HG02763 (cell line): Measurements from ENCODE around the gene CHIC2.
"Not testable (repeated sequence)": the region's sequence is repeated elsewhere in the genome, so short reads cannot be mapped to it uniquely, and the experiment has no call there.

Source experiments
- ATAC-seq: cut with Tn5 transposase; IDR thresholded peaks from one replicate; pipeline ENCODE4 v1.9.1; 2021; ENCODE audit warnings: mild to moderate bottlenecking, moderate library complexity; ENCODE audit not compliant: unreplicated experiment

The CHIC2 gene

DNA sequence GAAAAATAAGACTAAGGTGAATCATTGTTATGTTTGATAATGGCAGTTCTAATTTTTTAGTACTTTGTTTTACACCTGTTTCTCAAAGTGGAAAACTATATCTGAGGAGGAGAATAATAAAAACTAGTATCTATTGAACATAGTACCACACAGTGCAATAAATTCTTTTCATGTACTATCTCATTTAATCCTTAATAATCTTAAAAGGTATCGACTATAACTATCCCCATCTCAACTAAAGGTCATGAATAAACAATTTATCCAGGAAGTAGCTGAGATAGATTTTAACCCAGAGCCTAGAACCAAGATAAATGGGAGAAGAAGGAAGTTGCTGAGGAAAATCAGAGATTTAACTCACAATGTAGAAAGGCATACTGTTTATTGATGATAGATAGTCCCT lies 2.5 kb downstream of the CHIC2 start:
- ATAC-seq, result no peak

DNA sequence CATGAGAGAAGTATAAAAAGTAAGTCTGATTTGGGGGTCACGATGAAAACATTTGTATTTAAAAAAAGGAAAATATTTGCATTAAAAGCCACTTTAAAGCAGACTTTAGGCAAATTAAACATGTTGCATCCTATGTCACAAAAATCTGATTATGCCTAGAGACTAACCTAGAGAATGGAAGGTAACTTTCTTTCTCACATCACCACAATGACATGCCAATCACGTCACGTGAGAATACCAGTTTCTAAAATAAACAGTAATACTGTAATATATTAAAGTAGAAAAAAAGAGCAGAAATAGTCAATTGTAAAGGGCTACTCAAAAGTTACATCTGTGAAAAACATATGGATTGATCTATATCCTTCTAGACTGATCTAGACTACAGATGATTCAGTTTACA lies 3.3 kb downstream of the CHIC2 start:
- ATAC-seq, result no peak

DNA sequence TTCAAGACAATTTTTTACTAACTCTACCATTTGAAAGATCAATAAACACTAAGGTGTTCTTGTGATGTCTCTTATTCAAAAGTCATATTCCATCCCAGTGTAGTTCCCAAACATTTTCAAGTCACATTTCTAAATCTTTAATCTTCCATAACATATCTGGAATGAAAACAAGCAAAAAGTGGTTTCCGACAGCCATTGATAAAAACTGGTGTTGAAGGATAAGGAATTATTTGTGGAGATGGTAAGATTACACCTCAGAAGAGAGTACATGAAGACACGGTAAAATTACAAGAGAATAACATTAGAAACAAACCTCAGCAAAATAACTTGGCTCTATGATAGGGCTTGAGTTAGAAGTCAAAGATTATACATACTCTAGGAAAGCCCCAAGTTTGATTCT lies 4.3 kb downstream of the CHIC2 start:
- no peak for ATAC-seq

DNA sequence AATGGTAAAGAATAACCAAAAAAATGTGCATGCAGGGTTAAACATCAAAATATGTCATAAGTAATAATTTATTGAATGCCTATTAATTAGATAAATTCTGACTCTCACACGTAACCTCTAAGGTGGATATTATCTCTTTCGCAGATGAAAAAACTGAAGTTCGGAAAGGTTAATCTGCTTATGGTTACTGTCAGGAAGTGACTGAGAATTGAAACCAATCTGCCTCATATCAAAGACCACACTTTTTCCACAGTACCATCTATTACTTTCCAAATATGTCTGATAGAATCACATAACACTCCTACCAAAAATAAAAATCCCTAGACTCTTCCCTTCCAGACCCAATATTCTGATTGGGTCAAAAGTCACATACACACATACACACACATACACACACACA lies 6.2 kb downstream of the CHIC2 start:
- no peak for ATAC-seq

DNA sequence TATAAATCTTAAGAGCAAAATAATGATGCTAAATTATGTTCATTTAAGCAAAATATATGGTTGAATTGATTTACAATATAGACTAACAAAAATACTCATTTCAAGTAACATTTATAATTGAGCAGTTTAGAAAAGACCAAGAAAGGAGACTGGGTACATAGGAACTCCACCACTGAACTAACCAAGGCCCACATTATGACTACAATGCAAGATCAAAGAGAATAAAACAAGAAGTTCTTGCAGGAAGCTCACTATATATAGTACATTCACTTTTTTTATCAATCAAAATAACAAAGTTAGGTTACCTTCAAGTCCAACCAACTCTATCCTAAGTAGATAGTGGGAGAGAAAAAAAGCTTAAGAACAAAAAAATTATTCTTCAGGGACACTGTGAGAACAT lies 8.0 kb downstream of the CHIC2 start:
- no peak for ATAC-seq

DNA sequence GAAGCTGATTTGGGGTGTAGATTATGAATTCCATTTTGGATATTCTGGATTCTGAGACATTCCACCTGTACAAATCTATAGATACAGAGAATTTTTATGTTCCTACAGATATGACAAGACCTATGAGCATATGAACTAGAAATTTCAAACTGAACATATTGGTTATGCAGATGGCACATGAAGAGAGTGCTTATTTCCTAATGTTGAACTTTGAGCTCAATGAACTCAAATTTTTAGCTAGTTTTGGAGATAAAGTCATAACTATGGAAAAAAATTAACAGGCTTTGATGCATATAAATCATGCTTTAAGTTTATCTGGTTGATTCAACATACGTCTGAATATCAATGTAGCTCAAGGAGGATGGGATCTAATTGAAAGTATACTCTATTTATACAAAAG lies 8.9 kb downstream of the CHIC2 start:
- no peak for ATAC-seq

DNA sequence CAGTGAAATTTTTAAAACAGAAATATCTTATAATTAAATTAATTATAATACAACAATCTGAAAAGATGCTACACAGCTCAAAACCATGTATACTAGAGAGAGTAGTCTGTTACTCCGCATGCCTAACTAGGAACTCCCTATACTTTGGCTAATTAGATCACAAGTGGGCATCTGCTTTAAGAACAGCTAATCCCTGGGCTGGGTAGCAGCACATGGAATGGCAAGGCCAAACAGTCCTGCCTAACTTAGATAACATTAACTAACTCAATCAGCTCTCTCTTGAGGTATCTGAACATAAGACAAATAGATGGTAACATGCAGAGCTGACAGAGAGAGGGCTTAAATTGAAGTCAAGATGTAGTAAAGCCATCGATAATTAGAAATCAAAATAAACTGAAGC lies 9.9 kb downstream of the CHIC2 start:
- ATAC-seq, result no peak

DNA sequence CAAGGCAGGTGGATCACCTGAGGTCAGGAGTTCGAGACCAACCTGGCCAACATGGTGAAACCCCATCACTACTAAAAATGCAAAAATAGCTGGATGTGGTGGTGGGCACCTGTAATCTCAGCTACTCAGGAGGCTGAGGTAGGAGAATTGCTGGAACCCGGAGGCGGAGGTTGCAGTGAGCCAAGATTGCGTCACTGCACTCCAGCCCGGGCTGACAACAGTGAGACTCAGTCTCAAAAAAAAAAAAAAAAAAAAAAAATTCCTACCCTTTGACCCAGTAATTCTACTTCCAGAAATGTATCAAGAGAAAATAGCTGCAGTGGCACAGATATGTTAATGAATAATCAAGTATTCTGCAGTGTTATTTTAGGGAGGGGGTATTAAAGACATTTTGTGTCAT lies 11.1 kb downstream of the CHIC2 start:
- not testable (repeated sequence) for ATAC-seq

DNA sequence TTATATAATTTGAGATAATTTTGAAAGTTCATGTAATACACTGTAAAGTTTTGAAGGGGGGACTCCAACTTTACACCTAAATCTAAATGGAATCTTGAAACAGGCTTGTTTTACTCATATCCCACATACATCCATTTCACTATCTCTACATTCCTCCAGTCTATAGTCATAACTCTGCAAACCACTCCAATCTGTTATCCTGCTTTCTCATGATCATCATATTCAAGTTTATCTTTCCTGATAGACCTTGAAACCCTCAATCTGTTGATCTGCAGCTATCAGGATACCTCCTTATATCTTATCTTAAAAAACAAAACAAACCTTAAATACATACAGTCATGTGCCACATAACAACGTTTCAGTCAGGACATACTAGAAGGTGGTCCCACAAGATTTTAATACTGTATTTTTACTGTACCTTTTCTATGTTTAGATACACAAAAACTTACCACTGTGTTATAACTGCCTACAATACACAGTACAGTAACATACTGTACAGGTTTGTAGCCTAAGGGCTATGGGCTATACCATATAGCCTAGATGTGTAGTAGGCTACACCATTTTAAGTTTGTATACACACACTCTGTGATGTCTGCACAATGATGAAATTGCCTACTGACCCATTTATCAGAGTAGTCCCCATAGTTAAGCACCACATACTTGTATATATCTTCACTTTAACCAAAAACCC lies 14.0 kb downstream of the CHIC2 start:
- ATAC-seq, result no peak

DNA sequence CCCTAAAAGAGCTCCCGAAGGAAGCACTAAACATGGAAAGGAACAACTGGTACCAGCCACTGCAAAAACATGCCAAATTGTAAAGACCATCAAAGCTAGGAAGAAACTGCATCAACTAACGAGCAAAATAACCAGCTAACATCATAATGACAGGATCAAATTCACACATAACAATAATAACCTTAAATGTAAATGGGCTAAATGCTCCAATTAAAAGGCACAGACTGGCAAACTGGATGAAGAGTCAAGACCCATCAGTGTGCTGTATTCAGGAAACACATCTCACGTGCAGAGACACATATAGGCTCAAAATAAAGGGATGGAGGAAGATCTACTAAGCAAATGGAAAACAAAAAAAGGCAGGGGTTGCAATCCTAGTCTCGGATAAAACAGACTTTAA lies 20.8 kb downstream of the CHIC2 start:
- not testable (repeated sequence) for ATAC-seq

DNA sequence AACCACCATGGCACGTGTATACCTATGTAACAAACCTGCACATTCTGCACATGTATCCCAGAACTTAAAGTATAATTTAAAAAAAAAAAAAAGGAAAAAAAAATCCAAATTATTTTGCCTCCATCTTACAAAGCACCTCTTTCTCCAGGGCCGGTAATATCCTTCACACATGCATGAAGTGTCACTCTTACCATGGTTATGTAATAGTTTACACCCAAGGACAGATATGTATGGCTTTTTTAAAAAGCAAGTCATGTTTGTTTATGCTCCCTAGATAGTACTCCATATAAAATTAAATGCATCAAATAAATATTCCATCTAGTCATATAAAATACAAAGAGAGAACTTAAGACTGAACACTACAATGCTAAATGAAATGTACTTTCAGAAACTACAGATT lies 22.5 kb downstream of the CHIC2 start:
- no peak for ATAC-seq

DNA sequence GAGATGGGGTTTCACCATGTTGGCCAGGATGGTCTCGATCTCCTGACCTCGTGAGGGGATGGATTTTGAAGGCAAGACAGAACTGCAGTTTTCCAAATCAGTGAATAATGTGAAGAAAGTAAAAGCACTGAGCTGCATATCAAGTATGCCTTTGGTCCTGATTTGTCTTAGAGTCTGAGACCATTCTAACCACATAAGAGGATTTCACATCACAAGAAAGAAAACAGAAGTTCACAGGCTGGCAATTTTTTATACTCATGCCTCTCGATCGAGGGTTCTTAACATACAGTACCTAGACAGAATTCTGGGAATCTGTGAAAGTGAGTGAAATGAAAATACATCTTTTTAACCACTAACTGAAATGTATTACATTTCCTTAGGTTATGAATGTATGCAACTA lies 23.3 kb downstream of the CHIC2 start:
- no peak for ATAC-seq

DNA sequence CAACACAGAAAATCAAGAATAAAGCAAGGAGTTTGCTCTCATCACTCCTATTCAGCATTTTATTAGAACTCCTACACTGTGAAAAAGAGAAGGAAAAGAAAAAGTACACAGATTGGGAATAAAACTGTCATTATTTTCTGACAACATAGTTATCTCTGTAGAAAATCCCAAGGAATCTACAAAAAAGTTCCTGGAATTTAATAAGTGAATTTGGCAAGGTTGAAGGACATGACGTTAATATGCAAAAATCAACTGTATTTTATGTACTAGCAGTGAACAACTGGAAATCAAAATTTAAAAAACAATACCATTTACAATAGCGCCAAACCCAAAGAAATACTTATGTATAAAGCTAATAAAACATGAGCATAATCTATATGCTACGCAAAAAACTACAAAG lies 26.3 kb downstream of the CHIC2 start:
- no peak for ATAC-seq

DNA sequence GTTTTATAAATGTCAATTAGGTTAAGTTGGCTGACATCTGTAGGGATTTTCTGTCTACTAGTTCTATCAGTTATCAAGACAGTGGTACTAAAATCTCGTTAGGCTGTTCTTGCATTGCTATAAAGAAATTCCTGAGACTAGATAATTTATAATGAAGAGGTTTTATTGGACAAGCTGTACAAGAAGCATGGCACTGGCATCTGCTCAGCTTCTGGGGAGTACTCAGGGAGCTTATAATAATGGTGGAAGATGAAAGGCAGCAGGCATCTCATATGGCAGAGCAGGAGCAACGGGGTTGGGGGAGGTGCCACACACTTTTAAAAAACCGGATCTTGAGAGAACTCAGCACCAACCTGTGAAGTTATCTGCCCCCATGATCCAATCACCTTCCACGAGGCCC lies 28.2 kb downstream of the CHIC2 start:
- no peak for ATAC-seq

DNA sequence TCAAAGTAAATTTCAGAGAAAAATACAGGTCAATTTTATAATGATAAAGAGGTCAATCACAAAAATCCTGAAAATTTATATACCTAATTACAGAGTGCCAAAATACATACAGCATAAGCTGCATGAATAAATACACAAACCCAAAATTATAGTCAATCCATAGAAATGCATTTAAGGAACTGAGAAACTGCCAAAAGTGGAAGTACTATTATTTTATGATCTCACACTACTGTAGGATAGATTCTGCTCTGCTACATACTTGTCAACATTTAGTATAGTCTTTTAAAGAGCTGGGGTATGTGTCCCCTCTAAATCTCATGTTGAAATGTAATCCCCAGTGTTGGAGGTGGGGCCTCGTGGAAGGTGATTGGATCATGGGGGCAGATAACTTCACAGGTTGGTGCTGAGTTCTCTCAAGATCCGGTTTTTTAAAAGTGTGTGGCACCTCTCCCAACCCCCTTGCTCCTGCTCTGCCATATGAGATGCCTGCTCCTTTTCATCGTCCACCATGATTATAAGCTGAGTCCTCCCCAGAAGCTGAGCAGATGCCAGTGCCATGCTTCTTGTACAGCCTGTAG lies 31.8 kb downstream of the CHIC2 start:
- ATAC-seq, result no peak

DNA sequence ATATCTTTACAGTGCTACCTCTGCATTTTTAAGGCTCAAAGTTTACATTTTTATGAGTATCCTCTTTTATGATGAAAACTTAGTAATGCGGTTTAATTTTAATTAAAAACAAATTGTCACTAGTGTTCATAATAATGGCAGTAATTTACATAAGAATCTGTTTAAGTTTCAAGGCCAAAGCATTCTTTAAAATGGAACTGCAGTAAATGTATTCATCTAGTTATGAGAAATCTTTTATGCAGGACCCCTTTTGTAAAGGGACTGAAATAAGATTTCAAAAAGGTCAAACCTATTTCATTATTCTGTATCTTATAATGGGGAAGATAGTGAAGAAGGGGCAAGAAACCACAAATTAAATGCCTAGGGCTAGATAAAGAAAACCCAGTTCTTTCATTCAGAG lies 37.1 kb downstream of the CHIC2 start:
- ATAC-seq, result no peak

DNA sequence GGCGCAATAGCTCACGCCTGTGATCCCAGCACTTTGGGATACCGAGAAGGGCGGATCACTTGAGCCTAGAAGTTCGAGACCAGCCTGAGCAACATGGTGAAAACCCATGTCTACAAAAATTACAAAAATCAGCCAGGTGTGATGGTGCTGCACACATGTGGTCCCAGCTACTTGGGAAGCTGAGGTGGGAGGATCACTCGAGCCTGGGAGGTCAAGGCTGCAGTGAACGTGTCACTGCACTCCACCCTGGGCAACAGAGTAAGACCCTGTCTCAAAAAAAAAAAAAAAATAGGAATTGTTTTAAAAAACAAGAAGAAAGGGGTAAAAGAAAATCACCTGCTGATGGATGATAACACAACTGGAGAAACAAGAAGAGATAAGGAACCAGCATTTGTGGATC lies 38.8 kb downstream of the CHIC2 start:
- ATAC-seq, result no peak

DNA sequence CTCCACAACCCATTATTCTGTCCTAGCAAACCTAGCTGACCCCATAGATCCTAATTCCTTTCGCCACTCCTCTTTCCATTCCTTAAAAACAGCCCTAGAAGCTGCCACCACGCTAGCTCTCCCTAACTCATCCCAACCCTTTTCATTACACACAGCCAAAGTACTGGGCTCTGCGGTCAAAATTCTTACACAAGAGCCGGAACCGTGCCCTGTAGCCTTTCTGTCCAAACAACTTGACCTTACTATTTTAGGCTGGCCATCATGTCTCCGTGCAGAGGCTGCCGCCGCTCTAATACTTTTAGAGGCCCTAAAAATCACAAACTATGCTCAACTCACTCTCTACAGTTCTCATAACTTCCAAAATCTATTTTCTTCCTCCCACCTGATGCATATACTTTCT lies 41.4 kb downstream of the CHIC2 start:
- not testable (repeated sequence) for ATAC-seq

DNA sequence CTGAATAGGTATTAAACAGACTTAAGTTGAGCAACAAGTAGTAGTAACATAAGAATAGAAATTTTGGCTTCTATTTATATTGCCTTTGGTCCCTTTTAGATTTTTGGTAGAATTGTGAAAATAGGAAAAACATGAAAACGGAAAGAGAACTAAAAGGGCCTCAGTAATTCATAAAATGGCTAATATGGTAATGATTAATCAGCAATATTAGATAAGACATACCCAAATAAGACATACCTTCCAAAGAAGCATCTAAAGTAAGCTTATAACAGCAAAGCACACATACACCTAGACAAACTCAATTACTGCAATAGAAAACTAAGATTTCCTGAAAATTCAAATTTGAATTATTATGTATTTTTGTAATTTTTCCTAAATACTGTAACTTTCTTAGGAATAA lies 46.4 kb downstream of the CHIC2 start:
- ATAC-seq, result no peak

DNA sequence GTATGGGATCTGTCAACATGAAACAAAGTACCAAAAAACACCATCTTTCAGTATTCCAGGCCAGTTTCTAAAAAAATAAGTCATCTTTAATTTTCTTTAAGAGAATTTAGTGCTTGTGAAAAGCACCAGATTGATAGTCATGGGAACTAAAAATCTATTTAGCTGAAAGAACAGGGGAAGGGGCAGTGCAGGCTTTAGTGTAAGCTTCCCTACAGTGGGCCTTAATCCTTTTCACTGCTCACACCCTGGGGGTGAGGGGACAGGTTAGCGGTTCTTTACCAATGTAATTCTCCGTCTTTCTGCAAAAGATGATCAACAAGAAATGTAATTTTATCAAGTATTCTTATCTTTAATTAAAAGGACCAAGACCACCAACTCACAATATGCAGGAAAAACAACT lies 47.1 kb downstream of the CHIC2 start:
- no peak for ATAC-seq

DNA sequence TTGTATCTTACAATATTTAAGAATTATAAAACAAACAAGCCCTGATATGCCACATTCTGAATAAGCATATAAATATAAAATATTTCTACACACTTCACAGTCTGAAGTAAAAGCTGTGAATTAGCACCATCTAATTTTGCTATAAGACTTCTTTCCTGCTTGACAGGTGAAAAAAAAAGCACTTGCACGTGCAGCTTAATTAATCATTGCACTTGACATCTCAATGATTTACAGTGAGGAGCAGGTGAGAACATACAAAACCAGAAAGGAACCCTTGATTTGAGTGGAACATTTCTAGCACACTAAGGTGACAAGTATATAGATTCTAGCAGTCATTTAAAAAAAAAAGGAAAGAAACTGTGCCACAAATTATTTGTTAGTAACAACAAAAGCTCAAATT lies 47.9 kb downstream of the CHIC2 start:
- ATAC-seq, result no peak

DNA sequence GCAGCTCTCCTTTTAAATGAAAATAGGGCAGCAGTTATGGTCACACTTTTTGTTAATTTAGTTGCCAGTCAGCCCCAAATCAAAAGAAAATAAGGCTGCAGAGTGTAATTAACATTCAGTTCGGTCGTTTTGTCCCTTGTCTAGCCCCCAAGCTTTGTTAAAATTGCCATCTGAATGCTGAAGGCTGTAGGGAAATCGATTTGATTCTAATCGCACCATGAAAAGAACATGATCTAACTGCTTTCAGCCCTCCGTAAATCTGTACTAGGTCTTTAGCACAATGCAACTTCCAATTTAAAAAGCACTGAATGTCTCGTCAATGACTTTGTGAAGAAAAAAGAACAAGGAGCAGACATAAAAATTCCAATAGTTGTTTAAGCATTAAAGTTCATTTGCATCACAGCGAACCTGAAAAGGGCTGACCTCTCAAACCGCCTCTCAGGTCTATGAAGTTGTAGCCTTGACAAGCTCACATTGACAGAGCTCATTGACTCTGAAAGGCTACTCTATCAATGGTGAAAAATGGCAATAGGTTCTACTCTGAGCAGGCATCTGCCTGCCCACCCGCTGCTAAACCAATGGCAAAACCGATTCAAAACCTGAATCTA lies 48.9 kb downstream of the CHIC2 start:
- ATAC-seq, result no peak

DNA sequence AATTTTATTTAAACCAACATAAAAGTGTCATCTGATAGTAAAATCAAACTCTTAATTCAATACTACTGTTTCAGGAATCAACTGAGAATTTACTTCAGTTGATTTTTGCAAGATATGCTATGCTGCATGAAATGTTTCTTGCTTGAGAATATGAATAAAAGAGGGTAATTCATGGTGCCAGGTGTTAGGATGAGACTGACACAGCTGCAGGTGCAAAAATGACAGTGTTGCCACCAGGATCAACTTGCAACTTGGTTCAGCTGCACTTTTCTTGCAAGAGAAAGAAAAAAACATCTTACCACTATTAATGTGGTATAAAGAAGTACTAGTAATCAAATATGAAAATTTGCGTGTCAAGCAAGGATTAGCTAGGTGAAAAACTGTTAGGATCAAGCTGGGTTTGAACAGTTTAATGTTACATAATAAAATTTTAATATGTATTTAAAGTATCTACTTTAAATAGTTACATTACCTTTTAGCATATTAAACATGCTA lies 49.7 kb downstream of the CHIC2 start:
- ATAC-seq, result no peak
